Sigmoid colon (tissue), 7 donors: Measurements from ENCODE around the gene RBM17. TPM values are rescaled to one million over a fixed set of nuclear protein-coding genes. Genes with fewer than 3 reads are reported as not detected.
"Not testable (repeated sequence)": the region's sequence is repeated elsewhere in the genome, so short reads cannot be mapped to it uniquely, and the experiment has no call there.

Experiments used
- DNase-seq: peaks from one replicate; pipeline ENCODE4 v3.0.0-alpha.2; 2019
- H3K27ac ChIP-seq, 4 donors: fragments of 200-600 bp; sonication (generic); one replicate each; pipeline ENCODE4 v1.5.1; 2016 to 2019; ENCODE audit warnings: mild to moderate bottlenecking in 1 of 4
- H3K27me3 ChIP-seq, 3 donors: fragments of 200-600 bp; sonication (generic); one replicate each; pipeline ENCODE4 v1.5.1; 2019; ENCODE audit warnings: mild to moderate bottlenecking in 1 of 3
- H3K36me3 ChIP-seq, 4 donors: fragments of 200-600 bp; sonication (generic); one replicate each; pipeline ENCODE4 v1.5.1; 2016 to 2019
- H3K4me1 ChIP-seq, 4 donors: fragments of 200-600 bp; sonication (generic); one replicate each; pipeline ENCODE4 v1.5.1; 2017 to 2019
- H3K4me3 ChIP-seq, 4 donors: fragments of 200-600 bp; sonication (generic); one replicate each; pipeline ENCODE4 v1.5.1; 2017 to 2019; ENCODE audit warnings: mild to moderate bottlenecking in 2 of 4, moderate library complexity in 1 of 4
- H3K9me3 ChIP-seq, 4 donors: fragments of 200-600 bp in 3 of 4; sonication (generic) in 3 of 4; one replicate each; pipeline versions ENCODE4 v1.5.1 to v1.6.1; 2013 to 2019
- CTCF ChIP-seq, 4 experiments: fragments of 450-650 bp in 3 of 4; fragments of 200-600 bp in 1 of 4; IDR thresholded peaks; one replicate each; pipeline ENCODE4 v1.5.1; 2016 to 2019; ENCODE audit warnings: antibody characterized with exemption in 4 of 4, mild to moderate bottlenecking in 3 of 4, moderate library complexity in 2 of 4
- EP300 ChIP-seq, 4 donors: sonication (generic); formaldehyde crosslinking; IDR thresholded peaks; one replicate each; pipeline ENCODE4 v1.6.1; 2017; ENCODE audit warnings: antibody characterized with exemption in 4 of 4
- POLR2A ChIP-seq, 2 donors: fragments of 450-650 bp; IDR thresholded peaks; one replicate each; pipeline ENCODE4 v1.6.1; 2016; ENCODE audit warnings: antibody characterized with exemption in 2 of 2, mild to moderate bottlenecking in 2 of 2, moderate library complexity in 2 of 2
- POLR2AphosphoS5 ChIP-seq, 4 donors: sonication (generic); formaldehyde crosslinking; IDR thresholded peaks; one replicate each; pipeline ENCODE4 v1.6.1; 2017; ENCODE audit warnings: antibody characterized with exemption in 4 of 4
- WGBS, 2 donors: extraction: QIAGEN DNeasy Blood & Tissue Kit; methylation state at CpG; one replicate each; pipeline ENCODE4 v1.1.7; 2013; 5-methylcytosine and 5-hydroxymethylcytosine counted together
- intact Hi-C: fragments of 100-400 bp; cut with DNase I; formaldehyde crosslinking; loops from one replicate; pipeline ENCODE4 v1.15.1; 2023
- polyA plus RNA-seq, 3 donors: library from polyadenylated mRNA; stranded (reverse); fragments of 200-250 nt; gene quantifications; one replicate each; pipeline ENCODE4 v1.2.3, GENCODE V29; 2013
- total RNA-seq, 4 donors: library from RNA; depleted of rRNA; stranded (reverse); fragments of >200 nt; gene quantifications; one replicate each; pipeline ENCODE4 v1.1.0, GENCODE V29; 2016
- donor health status: healthy with polysubstance abuse.
- donor health status: Bipolar disorder and iron deficiency.
- donor health status: healthy.

Gene RBM17
- total and polyA plus RNA-seq, 7 donors, result 32.8 to 74.2 (median 52.4) TPM

GRCh38 chr10:6064119-6064518 lies 24.7 kb upstream of the RBM17 start:
- H3K27ac ChIP-seq, result no peak overlapping the region
- intact Hi-C loops, result no loop called here
- WGBS, 2 donors, result 88 to 93% methylated on average over 7 of the region's 7 CpGs
- DNase-seq, result peak; percentile 19
- no peaks in the 10 kb centered on the region for H3K4me1 ChIP-seq
- H3K36me3 ChIP-seq, result no peaks in the 10 kb centered on the region
- TF ChIP-seq CTCF (IDR thresholded peaks at IDR 0.05) (no peak), POLR2A (IDR thresholded peaks at IDR 0.05) (no peak), POLR2AphosphoS5 (IDR thresholded peaks at IDR 0.05) (no peak), EP300 (IDR thresholded peaks at IDR 0.05) (no peak)
- no peaks in the 10 kb centered on the region for H3K9me3 ChIP-seq
- H3K4me3 ChIP-seq, result no peak overlapping the region
- no peaks in the 10 kb centered on the region for H3K27me3 ChIP-seq

- H3K4me3 ChIP-seq, H3K36me3 ChIP-seq, H3K9me3 ChIP-seq, H3K27ac ChIP-seq, intact Hi-C loops, H3K27me3 ChIP-seq, H3K4me1 ChIP-seq, DNase-seq: not testable (repeated sequence)
- 91 to 92% methylated on average over 3 of the region's 3 CpGs for WGBS, 2 donors
These were observed 24.1 kb upstream of the RBM17 start for GRCh38 chr10:6064726-6065125.

- no peaks in the 10 kb centered on the region for H3K27me3 ChIP-seq
- TF ChIP-seq POLR2A (IDR thresholded peaks at IDR 0.05) (no peak), POLR2AphosphoS5 (IDR thresholded peaks at IDR 0.05) (no peak), CTCF (IDR thresholded peaks at IDR 0.05) (no peak), EP300 (IDR thresholded peaks at IDR 0.05) (no peak)
- intact Hi-C loops, result no loop called here
- H3K27ac ChIP-seq, result no peak overlapping the region
- H3K4me3 ChIP-seq, result no peak overlapping the region
- H3K36me3 ChIP-seq, result no peaks in the 10 kb centered on the region
- peak; percentile 58 for DNase-seq
- 85 to 90% methylated on average over 3 of the region's 3 CpGs for WGBS, 2 donors
- no peaks in the 10 kb centered on the region for H3K9me3 ChIP-seq
- no peaks in the 10 kb centered on the region for H3K4me1 ChIP-seq
These were observed 23.4 kb upstream of the RBM17 start for GRCh38 chr10:6065406-6065805.

GRCh38 chr10:6065835-6066234 lies 23.0 kb upstream of the RBM17 start:
- intact Hi-C loops, result no loop called here
- peak; percentile 47 for DNase-seq
- TF ChIP-seq POLR2A (IDR thresholded peaks at IDR 0.05) (no peak), CTCF (IDR thresholded peaks at IDR 0.05) (no peak), EP300 (IDR thresholded peaks at IDR 0.05) (no peak), POLR2AphosphoS5 (IDR thresholded peaks at IDR 0.05) (peak in 1 of 4 donors; percentile 21)
- H3K36me3 ChIP-seq, result no peaks in the 10 kb centered on the region
- no peaks in the 10 kb centered on the region for H3K9me3 ChIP-seq
- no peaks in the 10 kb centered on the region for H3K4me1 ChIP-seq
- WGBS, 2 donors, result 61 to 79% methylated on average over 4 of the region's 4 CpGs
- no peak overlapping the region for H3K4me3 ChIP-seq
- H3K27me3 ChIP-seq, result no peaks in the 10 kb centered on the region
- H3K27ac ChIP-seq, result peak overlapping the region in 1 of 4 donors; percentile 32

- no peaks in the 10 kb centered on the region for H3K27me3 ChIP-seq
- DNase-seq, result peak; percentile 27
- no peak for TF ChIP-seq EP300 (IDR thresholded peaks at IDR 0.05)
- H3K9me3 ChIP-seq, result no peaks in the 10 kb centered on the region
- intact Hi-C loops, result no loop called here
- no peaks in the 10 kb centered on the region for H3K36me3 ChIP-seq
- H3K27ac ChIP-seq, result no peak overlapping the region
- 80 to 85% methylated on average over 4 of the region's 4 CpGs for WGBS, 2 donors
- no peak overlapping the region for H3K4me3 ChIP-seq
- H3K4me1 ChIP-seq, result no peaks in the 10 kb centered on the region
These were observed 21.4 kb upstream of the RBM17 start for GRCh38 chr10:6067457-6067856.

- Histone ChIP-seq H3K27ac (no peak overlapping the region), H3K36me3 (no peaks in the 10 kb centered on the region), H3K4me3 (no peak overlapping the region), H3K9me3 (no peaks in the 10 kb centered on the region), H3K27me3 (no peaks in the 10 kb centered on the region), H3K4me1 (no peaks in the 10 kb centered on the region)
- TF ChIP-seq POLR2A (IDR thresholded peaks at IDR 0.05) (no peak), CTCF (IDR thresholded peaks at IDR 0.05) (no peak), POLR2AphosphoS5 (IDR thresholded peaks at IDR 0.05) (no peak), EP300 (IDR thresholded peaks at IDR 0.05) (no peak)
- 77 to 84% methylated on average over 6 of the region's 6 CpGs for WGBS, 2 donors
- peak; percentile 17 for DNase-seq
- intact Hi-C loops, result no loop called here
These were observed 20.8 kb upstream of the RBM17 start for GRCh38 chr10:6068006-6068405.
